NCI-H146 treated with DMSO at 0.1 percent for 48 hours (cell line): ENCODE data around the gene BPHL.
A peak's percentile ranks its signal among the peaks of the same experiment; 100 is the strongest.
"Not testable (repeated sequence)": the region's sequence is repeated elsewhere in the genome, so short reads cannot be mapped to it uniquely, and the experiment has no call there.

Experiments
- DNase-seq: peaks from one replicate; lab custom pipeline; 2025; ENCODE audit not compliant: unreplicated experiment; lab: John Stamatoyannopoulos, UW

BPHL gene

GRCh38 chr6:3176562-3177355, 58.2 kb downstream of the BPHL start:
- DNase-seq: peak; percentile 52

- DNase-seq: not testable (repeated sequence)
Measured at GRCh38 chr6:3178666-3179065, 60.2 kb downstream of the BPHL start.

GRCh38 chr6:3179945-3180344, 61.4 kb downstream of the BPHL start:
- not testable (repeated sequence) for DNase-seq

- DNase-seq: no peak
Measured at GRCh38 chr6:3181105-3181504, 62.6 kb downstream of the BPHL start.

GRCh38 chr6:3183066-3183465, 64.6 kb downstream of the BPHL start:
- no peak for DNase-seq

- DNase-seq: no peak
Measured at GRCh38 chr6:3186974-3187382, 68.5 kb downstream of the BPHL start.

- DNase-seq: no peak
Measured at GRCh38 chr6:3188262-3188661, 69.8 kb downstream of the BPHL start.

GRCh38 chr6:3189192-3189591, 70.7 kb downstream of the BPHL start:
- DNase-seq: not testable (repeated sequence)

GRCh38 chr6:3190056-3190455, 71.5 kb downstream of the BPHL start:
- no peak for DNase-seq

- no peak for DNase-seq
Measured at GRCh38 chr6:3190779-3191178, 72.3 kb downstream of the BPHL start.

- DNase-seq: no peak
Measured at GRCh38 chr6:3193102-3193849, 74.8 kb downstream of the BPHL start.

GRCh38 chr6:3194535-3195419, 76.3 kb downstream of the BPHL start:
- DNase-seq: peak; percentile 57

- no peak for DNase-seq
Measured at GRCh38 chr6:3195420-3195694, 76.8 kb downstream of the BPHL start.

- peak; percentile 93 for DNase-seq
Measured at GRCh38 chr6:3195695-3196497, 77.4 kb downstream of the BPHL start.

- DNase-seq: peak; percentile 20
Measured at GRCh38 chr6:3196770-3197169, 78.3 kb downstream of the BPHL start.

- not testable (repeated sequence) for DNase-seq
Measured at GRCh38 chr6:3197734-3198133, 79.2 kb downstream of the BPHL start.

- DNase-seq: no peak
Measured at GRCh38 chr6:3199382-3199781, 80.9 kb downstream of the BPHL start.

GRCh38 chr6:3200682-3201081, 82.2 kb downstream of the BPHL start:
- no peak for DNase-seq

GRCh38 chr6:3201388-3201787, 82.9 kb downstream of the BPHL start:
- no peak for DNase-seq
